ENCODE results near the gene NBEA. TPM values are rescaled to one million over a fixed set of nuclear protein-coding genes. Genes with fewer than 3 reads are reported as not detected.

The NBEA gene
- total RNA-seq, 1 experiment from 2014 or later = 0.54 TPM

DNA sequence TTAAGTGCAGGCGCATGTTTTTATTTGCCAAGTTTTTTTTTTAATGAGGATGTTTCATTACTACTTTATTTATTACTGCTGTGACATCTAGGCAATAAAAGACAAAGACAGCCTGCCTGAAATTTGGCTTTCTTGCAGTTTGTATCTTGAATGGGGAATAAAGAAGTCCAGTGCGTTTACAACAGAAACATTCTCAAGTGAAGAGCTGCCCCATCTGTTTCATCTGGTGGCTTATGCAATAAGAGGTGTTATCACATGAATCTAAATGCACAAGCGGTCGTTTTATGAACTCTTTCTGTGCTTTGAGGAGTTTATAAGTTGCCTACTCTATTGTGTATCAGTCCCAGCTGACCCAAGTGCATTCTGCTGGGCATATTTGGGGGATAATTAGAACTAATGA lies 547.0 kb downstream of the NBEA start:
- Mint-ChIP-seq H3K27me3 (ENCODE audit: insufficient read depth, unreplicated experiment) (no peaks in the 10 kb centered on the region), H3K4me1 (ENCODE audit: low read depth, unreplicated experiment) (peaks cover 6% of the 10 kb centered on the region), H3K4me3 (ENCODE audit: unreplicated experiment) (no peak overlapping the region), H3K27ac (ENCODE audit: unreplicated experiment) (no peak overlapping the region), H3K36me3 (ENCODE audit: insufficient read depth, unreplicated experiment) (no peaks in the 10 kb centered on the region), H3K9me3 (ENCODE audit: unreplicated experiment) (no peaks in the 10 kb centered on the region)
- TF ChIP-seq, protein P1, sequence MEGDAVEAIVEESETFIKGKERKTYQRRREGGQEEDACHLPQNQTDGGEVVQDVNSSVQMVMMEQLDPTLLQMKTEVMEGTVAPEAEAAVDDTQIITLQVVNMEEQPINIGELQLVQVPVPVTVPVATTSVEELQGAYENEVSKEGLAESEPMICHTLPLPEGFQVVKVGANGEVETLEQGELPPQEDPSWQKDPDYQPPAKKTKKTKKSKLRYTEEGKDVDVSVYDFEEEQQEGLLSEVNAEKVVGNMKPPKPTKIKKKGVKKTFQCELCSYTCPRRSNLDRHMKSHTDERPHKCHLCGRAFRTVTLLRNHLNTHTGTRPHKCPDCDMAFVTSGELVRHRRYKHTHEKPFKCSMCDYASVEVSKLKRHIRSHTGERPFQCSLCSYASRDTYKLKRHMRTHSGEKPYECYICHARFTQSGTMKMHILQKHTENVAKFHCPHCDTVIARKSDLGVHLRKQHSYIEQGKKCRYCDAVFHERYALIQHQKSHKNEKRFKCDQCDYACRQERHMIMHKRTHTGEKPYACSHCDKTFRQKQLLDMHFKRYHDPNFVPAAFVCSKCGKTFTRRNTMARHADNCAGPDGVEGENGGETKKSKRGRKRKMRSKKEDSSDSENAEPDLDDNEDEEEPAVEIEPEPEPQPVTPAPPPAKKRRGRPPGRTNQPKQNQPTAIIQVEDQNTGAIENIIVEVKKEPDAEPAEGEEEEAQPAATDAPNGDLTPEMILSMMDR (IDR thresholded peaks at IDR 0.05; ENCODE audit: insufficient read depth in 1 of 2, low read depth in 1 of 2, low read length in 1 of 2, severe bottlenecking in 1 of 2, unreplicated experiment in 1 of 2) = no peak
- CTCF ChIA-PET = no interaction called here
- intact Hi-C loops (cut with micrococcal nuclease; ENCODE audit: unreplicated experiment) = no loop called here
- H3K9me3 ChIP-seq = no peaks in the 10 kb centered on the region
- H3K27me3 ChIP-seq (replicated peaks; ENCODE audit: control insufficient read depth, insufficient read depth, low read length) = no peaks in the 10 kb centered on the region
- POLR2A ChIA-PET = no interaction called here
- H3K36me3 ChIP-seq (ENCODE audit: control insufficient read depth, insufficient read depth, low read length) = no peaks in the 10 kb centered on the region
- no peak for DNase-seq
- H3K4me1 ChIP-seq = no peaks in the 10 kb centered on the region
- no peak overlapping the region for H3K4me3 ChIP-seq (ENCODE audit: low read depth, low read length)
- BruUV-seq (replicated peaks) = no TSS peak

DNA sequence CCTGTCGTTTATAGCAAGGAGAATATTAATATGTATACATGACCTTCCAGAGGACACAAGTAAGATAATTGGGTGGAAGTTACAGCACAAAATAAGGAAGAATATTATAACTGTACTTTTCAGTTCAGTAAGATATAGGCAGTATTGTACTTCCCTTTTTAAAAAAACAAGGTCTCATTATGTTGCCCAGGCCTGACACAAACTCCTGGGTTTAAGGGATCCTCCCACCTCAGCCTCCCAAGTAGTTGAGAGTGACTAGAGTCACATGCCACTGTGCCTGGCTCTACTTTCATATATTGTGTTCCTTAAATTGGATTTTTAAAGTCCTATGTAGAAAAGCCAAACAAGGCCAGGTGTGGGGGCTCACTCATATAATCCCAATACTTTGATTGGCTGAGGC lies 553.9 kb downstream of the NBEA start:
- peaks cover 3% of the 10 kb centered on the region for H3K27me3 Mint-ChIP-seq (ENCODE audit: insufficient read depth, unreplicated experiment)
- no TSS peak for BruUV-seq (replicated peaks)

DNA sequence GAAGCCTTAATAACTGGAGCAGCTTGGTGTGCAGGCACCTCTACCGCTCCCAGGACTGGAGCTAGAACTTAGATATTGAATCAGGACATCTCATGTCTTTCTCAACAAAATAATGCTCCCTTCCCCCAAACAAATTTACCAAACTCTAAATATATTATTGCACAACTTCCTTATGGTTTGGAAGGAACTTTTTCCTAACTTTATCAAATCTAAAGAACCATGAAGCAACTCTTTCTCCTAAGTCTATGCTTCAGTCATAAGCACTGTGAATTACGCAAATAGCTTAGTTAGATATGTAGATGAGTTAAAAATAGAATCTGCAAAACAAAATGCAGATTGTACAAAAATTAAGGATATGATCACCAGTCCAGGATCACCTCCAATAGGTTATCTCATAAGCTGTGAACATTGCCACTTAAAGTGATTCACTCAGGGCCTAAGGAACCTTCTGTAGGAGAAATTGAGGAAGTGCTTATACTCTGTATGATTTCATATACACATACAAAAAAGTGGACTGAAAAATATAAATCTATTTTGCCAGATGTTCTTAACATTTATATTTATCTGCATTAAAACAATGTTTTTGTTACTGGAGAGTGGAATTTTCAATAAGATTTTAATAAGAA lies 554.8 kb downstream of the NBEA start:
- TF ChIP-seq, protein P1 (IDR thresholded peaks at IDR 0.05; ENCODE audit: insufficient read depth in 1 of 2, low read depth in 1 of 2, low read length in 1 of 2, severe bottlenecking in 1 of 2, unreplicated experiment in 1 of 2) = no peak
- no peaks in the 10 kb centered on the region for H3K4me1 ChIP-seq
- Mint-ChIP-seq H3K4me3 (ENCODE audit: unreplicated experiment) (no peak overlapping the region), H3K36me3 (ENCODE audit: insufficient read depth, unreplicated experiment) (no peaks in the 10 kb centered on the region), H3K9me3 (ENCODE audit: unreplicated experiment) (no peaks in the 10 kb centered on the region), H3K27ac (ENCODE audit: unreplicated experiment) (no peak overlapping the region), H3K4me1 (ENCODE audit: low read depth, unreplicated experiment) (peaks cover 6% of the 10 kb centered on the region), H3K27me3 (ENCODE audit: insufficient read depth, unreplicated experiment) (peaks cover 3% of the 10 kb centered on the region)
- H3K36me3 ChIP-seq (ENCODE audit: control insufficient read depth, insufficient read depth, low read length) = no peaks in the 10 kb centered on the region
- intact Hi-C loops (cut with micrococcal nuclease; ENCODE audit: unreplicated experiment) = no loop called here
- BruUV-seq (replicated peaks) = no TSS peak
- H3K9me3 ChIP-seq = no peaks in the 10 kb centered on the region
- DNase-seq = no peak
- ChIA-PET CTCF (no interaction called here), POLR2A (no interaction called here)
- H3K4me3 ChIP-seq (ENCODE audit: low read depth, low read length) = no peak overlapping the region
- H3K27me3 ChIP-seq (replicated peaks; ENCODE audit: control insufficient read depth, insufficient read depth, low read length) = no peaks in the 10 kb centered on the region

More for the DNA sequence above, 553.9 kb downstream of the NBEA start:
- Histone ChIP-seq H3K4me1 (no peaks in the 10 kb centered on the region), H3K4me3 (ENCODE audit: low read depth, low read length) (no peak overlapping the region), H3K9me3 (no peaks in the 10 kb centered on the region), H3K27me3 (replicated peaks; ENCODE audit: control insufficient read depth, insufficient read depth, low read length) (no peaks in the 10 kb centered on the region), H3K36me3 (ENCODE audit: control insufficient read depth, insufficient read depth, low read length) (no peaks in the 10 kb centered on the region)
- ChIA-PET CTCF (no interaction called here), POLR2A (no interaction called here)
- TF ChIP-seq, protein P1 (IDR thresholded peaks at IDR 0.05; ENCODE audit: insufficient read depth in 1 of 2, low read depth in 1 of 2, low read length in 1 of 2, severe bottlenecking in 1 of 2, unreplicated experiment in 1 of 2) = no peak
- H3K9me3 Mint-ChIP-seq (ENCODE audit: unreplicated experiment) = no peaks in the 10 kb centered on the region
- H3K27ac Mint-ChIP-seq (ENCODE audit: unreplicated experiment) = no peak overlapping the region
- intact Hi-C loops (cut with micrococcal nuclease; ENCODE audit: unreplicated experiment) = no loop called here
- peaks cover 6% of the 10 kb centered on the region for H3K4me1 Mint-ChIP-seq (ENCODE audit: low read depth, unreplicated experiment)
- DNase-seq = no peak
- no peaks in the 10 kb centered on the region for H3K36me3 Mint-ChIP-seq (ENCODE audit: insufficient read depth, unreplicated experiment)
- no peak overlapping the region for H3K4me3 Mint-ChIP-seq (ENCODE audit: unreplicated experiment)
